GM04504 (cell line): ENCODE results near the gene NRSN2.
A peak's percentile ranks its signal among the peaks of the same experiment; 100 is the strongest.

Experiments used
- DNase-seq: peaks from one replicate; pipeline ENCODE4 v3.0.0-alpha.2; 2012; ENCODE audit warnings: low read depth

The NRSN2 gene

DNA sequence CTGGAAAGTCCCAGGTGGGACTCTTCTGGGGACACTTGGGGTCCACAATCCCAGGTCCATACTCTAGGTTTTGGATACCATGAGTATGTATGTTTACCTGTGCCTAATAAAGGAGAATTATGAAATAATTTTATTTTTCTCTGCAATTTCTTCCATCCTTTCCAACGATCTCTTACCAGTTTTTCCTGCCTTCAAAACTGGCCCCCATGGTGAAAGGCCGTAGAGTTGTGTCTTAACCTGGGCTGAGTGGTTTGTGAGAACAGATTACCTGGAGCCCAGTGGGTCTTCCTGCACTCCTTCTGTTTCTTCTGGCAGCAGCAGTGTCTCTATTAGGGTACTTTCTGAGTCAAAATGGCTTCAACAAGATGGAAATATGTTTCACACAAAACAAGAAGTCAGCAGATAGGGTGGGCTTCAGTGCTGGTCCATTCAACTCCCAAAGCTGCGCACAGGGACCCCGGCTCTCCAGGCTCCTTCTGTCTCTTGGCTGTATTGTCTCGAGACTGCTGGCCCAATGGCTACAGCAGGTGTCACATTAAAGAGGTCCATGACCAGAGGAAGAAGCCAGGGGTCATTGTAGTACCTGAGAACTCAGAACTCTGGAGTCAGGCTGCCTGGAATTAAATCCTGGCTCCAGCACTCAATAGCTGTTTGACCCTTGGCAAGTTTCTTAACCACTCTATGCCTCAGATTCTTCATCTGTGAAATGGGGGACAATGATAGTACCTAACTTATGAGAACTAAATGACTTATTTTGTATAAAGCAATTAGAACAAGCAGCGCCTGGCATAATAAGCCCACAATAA is 50.7 kb downstream of the NRSN2 start:
- no peak for DNase-seq

DNA sequence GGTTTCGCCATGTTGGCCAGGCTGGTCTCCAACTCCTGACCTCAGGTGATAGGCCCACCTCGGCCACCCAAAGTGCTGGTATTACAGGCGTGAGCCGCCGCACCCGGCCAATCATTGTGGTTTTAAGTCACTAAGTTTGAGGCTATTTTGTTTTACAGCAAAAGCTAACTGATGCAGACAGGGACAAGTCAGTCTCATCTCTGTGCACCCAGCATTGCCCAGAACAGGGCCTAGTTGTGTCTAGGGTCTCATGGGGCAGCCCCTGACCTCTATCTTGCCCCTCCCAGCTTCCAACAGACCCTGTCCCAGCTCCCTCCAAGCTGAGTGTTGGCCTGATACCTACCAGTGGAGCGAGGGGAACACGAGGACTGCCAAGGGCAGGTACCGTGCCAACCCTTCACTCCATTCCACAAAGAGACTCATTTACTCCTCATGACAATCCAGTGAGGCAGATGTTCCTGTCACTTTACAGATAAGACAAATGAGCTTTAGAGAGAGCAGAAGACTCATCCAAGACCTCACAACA is 52.3 kb downstream of the NRSN2 start:
- DNase-seq, result no peak

DNA sequence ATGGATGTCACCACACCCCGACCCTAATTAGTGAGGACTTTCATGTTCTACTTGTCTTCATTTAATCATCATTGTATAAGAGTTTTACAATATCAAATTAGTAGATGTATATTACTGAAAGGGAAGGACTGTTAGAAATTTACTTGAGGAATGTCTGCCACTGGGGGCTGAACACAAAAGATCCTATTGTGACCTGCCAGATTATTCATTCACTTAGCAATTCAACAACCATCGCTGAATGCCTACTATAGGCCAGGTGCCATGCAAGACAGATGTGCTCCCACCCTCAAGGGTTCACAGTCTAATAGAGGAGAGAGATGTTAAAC is 53.2 kb downstream of the NRSN2 start:
- DNase-seq, result no peak

DNA sequence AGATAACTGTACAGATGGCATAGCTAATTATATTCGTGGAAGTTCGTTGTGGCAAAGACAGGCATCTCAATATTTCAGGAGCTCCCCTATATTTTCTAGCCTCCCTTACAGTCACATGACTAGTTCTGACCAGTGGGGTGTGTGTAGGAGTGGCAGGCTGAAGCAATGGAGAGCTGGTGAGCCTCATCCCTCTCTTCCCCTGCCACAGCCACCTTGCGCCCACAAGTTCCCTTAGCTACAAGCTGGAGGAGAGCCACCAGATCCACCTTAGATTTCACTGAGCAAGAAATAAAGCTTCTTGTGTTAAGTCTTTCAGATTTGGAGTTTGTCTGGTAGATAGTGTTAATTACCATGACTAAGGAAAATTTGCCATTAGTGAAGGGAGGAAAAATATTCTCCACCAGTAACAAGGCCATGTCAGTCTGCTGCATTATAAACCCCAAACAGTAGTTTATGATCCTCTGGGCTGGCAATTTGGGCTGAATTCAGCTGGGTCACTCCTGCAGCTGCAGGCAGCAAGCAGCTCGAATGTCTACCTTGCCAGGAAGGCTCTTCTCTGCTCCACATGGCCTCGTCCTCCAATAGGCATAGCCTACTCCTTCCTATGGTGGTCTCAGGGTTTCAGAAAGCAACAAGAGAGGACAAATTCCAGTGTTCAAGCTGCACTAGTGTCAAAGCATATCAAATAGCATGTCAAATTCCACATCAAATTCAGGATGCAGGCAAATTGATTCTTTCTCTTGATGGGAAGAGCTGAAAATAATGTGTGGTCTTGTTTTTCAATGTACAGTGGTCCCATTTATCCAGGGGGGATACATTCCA is 53.8 kb downstream of the NRSN2 start:
- no peak for DNase-seq

DNA sequence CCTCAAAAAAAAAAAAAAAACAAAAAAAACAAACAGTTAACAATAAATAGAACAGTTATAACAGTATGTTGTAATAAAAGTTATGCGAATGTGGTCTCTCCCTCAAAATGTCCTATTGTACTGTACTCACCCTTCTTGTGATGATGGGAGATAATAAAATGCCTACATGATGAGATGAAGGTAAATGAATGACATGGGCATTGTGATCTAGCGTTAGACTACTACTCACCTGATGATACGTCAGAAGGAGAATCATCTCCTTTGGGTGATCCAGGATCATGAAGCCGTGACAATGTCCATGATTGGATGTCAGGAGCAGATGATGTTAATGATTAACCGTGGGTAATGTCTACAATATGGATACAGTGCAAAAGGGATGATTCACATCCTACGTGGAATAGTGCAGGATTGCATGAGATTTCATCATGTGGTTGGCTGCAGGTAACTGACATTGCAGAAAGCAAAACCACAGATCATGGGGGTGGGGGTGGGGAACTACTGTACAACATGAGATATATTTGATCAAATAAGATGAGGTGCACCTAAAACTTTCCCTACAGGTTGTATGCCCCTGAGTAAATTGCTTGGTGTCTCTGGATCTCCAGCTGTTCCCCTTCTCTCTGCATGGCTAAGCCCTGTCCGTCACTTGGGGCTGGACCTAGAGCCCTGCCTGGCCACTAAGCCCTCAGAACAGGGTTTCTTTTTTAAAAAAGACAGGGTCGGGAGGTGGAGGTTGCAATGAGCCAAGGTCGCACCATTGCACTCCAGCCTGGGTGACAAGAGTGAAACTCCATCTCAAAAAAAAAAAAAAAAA is 55.0 kb downstream of the NRSN2 start:
- peak; percentile 44 for DNase-seq

DNA sequence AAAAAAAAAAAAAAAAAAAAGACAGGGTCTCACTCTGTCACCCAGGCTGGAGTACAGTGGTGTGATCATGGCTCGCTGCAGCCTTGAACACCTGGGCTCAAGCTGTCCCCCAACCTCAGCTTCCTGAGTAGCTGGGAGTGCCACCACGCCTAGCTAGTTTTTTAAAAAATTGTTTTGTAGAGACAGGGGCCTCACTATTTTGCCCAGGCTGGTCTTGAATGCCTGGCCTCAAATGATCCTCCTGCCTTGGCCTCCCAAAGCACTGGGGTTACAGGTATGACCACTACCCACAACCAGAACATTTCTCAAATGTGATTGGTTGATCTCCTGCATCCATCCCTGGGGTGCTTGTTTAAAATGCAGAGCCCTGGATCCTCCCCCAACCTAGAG is 55.6 kb downstream of the NRSN2 start:
- no peak for DNase-seq

DNA sequence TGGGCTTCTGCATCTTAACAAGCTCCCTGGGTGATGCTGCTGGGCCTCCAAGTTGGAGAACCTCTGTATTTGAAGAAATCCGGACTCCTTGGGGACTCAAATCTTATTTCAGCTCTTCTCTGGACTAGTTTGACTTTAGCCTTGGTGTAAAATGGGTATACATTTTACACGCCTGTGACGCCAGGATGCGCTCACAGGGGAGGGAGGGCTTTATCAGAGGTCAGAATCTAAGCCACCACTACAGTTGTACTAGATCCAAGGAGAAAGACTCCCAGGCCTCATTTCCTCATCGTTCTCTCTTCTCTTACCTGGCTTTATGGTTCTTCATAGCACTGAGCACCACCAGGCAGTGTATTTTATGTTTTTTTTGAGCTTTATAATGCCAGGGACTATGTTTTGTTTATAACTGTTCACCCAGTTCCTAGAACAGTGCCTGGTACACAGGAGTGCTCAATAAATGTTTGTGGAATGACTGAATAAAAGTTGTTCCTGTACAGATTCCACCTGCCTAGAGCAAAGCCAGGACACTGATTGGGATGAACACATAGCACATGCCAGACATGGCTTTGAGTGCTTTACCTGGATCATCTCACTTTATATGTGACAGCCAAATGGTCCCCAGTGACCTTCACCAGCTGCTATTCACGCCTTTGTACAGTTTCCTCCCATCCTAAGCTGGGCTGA is 56.1 kb downstream of the NRSN2 start:
- no peak for DNase-seq

DNA sequence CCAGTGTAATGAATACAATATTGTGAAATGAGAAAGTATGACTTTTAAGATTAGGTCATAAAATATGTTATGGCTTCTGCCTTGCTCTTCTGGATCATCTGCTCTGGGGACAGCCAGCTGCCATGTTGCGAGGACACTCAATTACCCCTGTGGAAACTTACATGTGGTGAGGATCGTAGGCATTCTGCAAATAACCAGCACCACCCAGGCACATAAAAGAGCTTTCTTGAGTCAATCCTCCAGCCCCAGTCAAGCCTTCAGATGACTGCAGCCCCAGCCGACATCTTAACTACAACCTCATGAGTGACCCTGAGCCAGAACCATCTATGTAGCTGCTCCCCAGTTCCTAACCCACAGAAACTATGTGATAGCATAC is 56.7 kb downstream of the NRSN2 start:
- no peak for DNase-seq

DNA sequence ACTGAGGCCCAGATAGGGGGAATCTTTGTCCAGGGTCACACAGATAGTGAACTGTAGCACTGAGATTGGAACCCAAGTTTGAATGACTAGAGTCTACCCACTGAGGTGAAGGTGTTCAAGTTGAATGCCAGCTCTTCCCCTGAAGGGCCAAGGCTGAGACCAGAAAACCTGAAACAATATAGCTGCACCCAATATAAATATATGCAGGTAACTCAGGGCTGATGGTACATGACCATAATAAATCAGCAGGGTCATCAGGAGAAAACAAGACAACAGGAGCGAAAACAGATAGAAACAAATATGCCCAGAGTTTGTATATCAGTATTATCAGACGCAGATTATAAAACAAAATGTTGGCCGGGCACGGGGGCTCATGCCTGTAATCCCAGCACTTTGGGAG is 57.2 kb downstream of the NRSN2 start:
- no peak for DNase-seq
